Muscle layer of duodenum (tissue), 2 donors: Measurements from ENCODE around the gene ASCC1.
"Not testable (repeated sequence)": the region's sequence is repeated elsewhere in the genome, so short reads cannot be mapped to it uniquely, and the experiment has no call there.

Experiments used
- H3K27ac ChIP-seq: one replicate; pipeline ENCODE4 v1.7.0; 2013; ENCODE audit warnings: mild to moderate bottlenecking, low read length
- H3K27me3 ChIP-seq: one replicate; pipeline ENCODE4 v1.7.0; 2013; ENCODE audit warnings: low read depth, mild to moderate bottlenecking, control low read depth, low read length
- H3K36me3 ChIP-seq, 2 donors: one replicate each; pipeline ENCODE4 v1.7.0; 2013; ENCODE audit warnings: low read length in 2 of 2, control low read depth in 1 of 2, mild to moderate bottlenecking in 1 of 2; ENCODE audit not compliant: insufficient read depth in 2 of 2, control insufficient read depth in 1 of 2
- H3K4me1 ChIP-seq, 2 donors: one replicate each; pipeline ENCODE4 v1.7.0; 2013; ENCODE audit warnings: low read length in 2 of 2, mild to moderate bottlenecking in 2 of 2, control low read depth in 1 of 2, moderate library complexity in 1 of 2; ENCODE audit not compliant: insufficient read depth in 2 of 2, control insufficient read depth in 1 of 2
- H3K4me3 ChIP-seq, 2 donors: one replicate each; pipeline ENCODE4 v1.7.0; 2013; ENCODE audit warnings: low read length in 2 of 2, low read depth in 1 of 2, mild to moderate bottlenecking in 1 of 2
- H3K9me3 ChIP-seq, 2 donors: one replicate each; pipeline ENCODE4 v1.7.0; 2013; ENCODE audit warnings: low read length in 2 of 2, control low read depth in 1 of 2, mild to moderate bottlenecking in 1 of 2; ENCODE audit not compliant: control insufficient read depth in 1 of 2
- donor health status: healthy.

The ASCC1 gene

DNA sequence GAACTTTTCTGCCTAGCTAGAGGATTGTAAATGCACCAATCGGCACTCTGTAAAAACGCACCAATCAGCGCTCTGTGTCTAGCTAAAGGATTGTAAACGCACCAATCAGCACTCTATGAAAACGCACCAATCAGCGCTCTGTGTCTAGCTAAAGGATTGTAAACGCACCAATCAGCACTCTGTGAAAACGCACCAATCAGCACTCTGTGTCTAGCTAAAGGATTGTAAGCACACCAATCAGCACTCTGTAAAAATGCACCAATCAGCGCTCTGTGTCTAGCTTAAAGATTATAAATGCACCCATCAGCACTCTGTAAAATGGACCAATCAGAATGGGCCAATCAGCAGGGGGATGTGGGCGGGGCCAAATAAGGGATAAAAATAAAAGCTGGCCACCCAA, 79.9 kb downstream of the ASCC1 start:
- not testable (repeated sequence) for H3K27ac ChIP-seq, H3K36me3 ChIP-seq, H3K9me3 ChIP-seq, H3K27me3 ChIP-seq, H3K4me3 ChIP-seq, H3K4me1 ChIP-seq

- no peaks in the 10 kb centered on the region for H3K4me1 ChIP-seq
- no peaks in the 10 kb centered on the region for H3K9me3 ChIP-seq
- H3K4me3 ChIP-seq = no peak overlapping the region
- no peak overlapping the region for H3K27ac ChIP-seq
- peaks cover 0 to 5% of the 10 kb centered on the region in 2 donors for H3K36me3 ChIP-seq
- no peaks in the 10 kb centered on the region for H3K27me3 ChIP-seq
These were observed 81.0 kb downstream of the ASCC1 start for GRCh38 chr10:72134785-72135767.

DNA sequence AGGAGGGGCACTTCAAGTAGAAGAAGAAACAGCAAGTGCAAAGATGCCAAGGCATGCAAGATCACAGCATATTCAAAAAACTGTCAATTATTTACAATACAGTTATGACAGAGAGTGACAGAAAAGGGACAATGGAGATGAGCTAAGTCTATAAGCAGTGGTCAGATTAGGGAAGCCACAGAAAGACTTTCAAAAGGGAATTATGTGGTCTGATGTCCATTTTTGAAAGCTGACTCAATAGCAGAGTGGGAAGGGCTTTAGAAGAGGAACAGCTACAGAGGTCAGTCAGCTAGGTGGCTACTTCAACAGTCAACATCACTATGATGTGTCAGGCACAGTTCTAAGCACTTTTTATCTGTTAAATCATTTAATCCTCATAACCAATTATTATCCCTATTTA, 82.6 kb downstream of the ASCC1 start:
- no peaks in the 10 kb centered on the region for H3K27me3 ChIP-seq
- H3K4me1 ChIP-seq = no peaks in the 10 kb centered on the region
- H3K4me3 ChIP-seq = no peak overlapping the region
- no peak overlapping the region for H3K27ac ChIP-seq
- no peaks in the 10 kb centered on the region for H3K9me3 ChIP-seq
- H3K36me3 ChIP-seq = peaks cover 0 to 5% of the 10 kb centered on the region in 2 donors

DNA sequence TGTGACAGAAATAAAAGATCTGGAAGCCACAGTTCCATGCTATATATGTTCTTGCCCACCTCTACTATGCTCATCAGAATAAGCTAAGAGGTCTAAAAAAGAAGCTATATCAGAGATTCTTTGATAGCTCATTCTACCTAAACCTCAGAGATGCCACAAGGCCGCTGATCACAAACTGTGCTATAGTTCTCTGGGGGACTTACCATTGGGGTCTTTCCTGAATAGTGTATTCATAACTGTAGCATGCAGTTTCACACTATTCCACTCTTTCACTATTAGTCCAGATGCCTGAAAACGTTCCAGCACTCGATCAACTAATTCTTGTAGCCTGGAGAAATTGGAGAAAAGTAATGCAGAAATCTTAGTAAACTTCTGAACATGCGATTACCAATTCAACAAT, 83.2 kb downstream of the ASCC1 start:
- H3K27ac ChIP-seq = no peak overlapping the region
- no peak overlapping the region for H3K4me3 ChIP-seq
- no peaks in the 10 kb centered on the region for H3K27me3 ChIP-seq
- no peaks in the 10 kb centered on the region for H3K4me1 ChIP-seq
- H3K9me3 ChIP-seq = no peaks in the 10 kb centered on the region
- peaks cover 0 to 9% of the 10 kb centered on the region in 2 donors for H3K36me3 ChIP-seq

- H3K9me3 ChIP-seq = no peaks in the 10 kb centered on the region
- H3K4me1 ChIP-seq = no peaks in the 10 kb centered on the region
- no peaks in the 10 kb centered on the region for H3K27me3 ChIP-seq
- no peak overlapping the region for H3K4me3 ChIP-seq
- H3K27ac ChIP-seq = no peak overlapping the region
- H3K36me3 ChIP-seq = peaks cover 0 to 12% of the 10 kb centered on the region in 2 donors
These were observed 88.5 kb downstream of the ASCC1 start for GRCh38 chr10:72127571-72127970.

GRCh38 chr10:72126872-72127232, 89.2 kb downstream of the ASCC1 start:
- Histone ChIP-seq H3K4me3 (no peak overlapping the region), H3K27me3 (no peaks in the 10 kb centered on the region), H3K9me3 (no peaks in the 10 kb centered on the region), H3K27ac (no peak overlapping the region), H3K36me3 (peaks cover 0 to 12% of the 10 kb centered on the region in 2 donors), H3K4me1 (no peaks in the 10 kb centered on the region)

- no peak overlapping the region for H3K27ac ChIP-seq
- H3K4me1 ChIP-seq = no peaks in the 10 kb centered on the region
- no peak overlapping the region for H3K4me3 ChIP-seq
- no peaks in the 10 kb centered on the region for H3K27me3 ChIP-seq
- H3K36me3 ChIP-seq = peaks cover 0 to 12% of the 10 kb centered on the region in 2 donors
- no peaks in the 10 kb centered on the region for H3K9me3 ChIP-seq
These were observed 89.7 kb downstream of the ASCC1 start for GRCh38 chr10:72126184-72126871.

DNA sequence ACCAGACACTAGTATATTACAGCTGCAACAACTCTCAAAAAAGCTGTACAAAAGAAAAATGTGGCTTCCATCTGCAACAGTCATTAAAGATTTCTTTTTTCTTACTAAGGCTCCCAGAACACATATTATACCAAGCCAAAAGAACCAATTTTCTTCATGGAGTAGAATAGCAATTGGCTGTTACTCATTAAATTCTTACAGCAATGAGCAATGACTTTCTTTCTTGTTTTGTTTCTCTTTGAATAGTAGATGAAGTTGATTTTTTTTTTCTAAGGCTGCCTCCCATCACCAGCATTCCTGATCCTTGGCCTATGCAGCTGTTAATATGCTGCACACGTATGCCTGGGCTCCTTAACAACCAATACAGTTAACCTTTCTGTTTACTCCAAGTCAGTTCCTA, 91.1 kb downstream of the ASCC1 start:
- no peak overlapping the region for H3K27ac ChIP-seq
- no peaks in the 10 kb centered on the region for H3K4me1 ChIP-seq
- no peaks in the 10 kb centered on the region for H3K9me3 ChIP-seq
- H3K4me3 ChIP-seq = no peak overlapping the region
- no peaks in the 10 kb centered on the region for H3K27me3 ChIP-seq
- peaks cover 0 to 12% of the 10 kb centered on the region in 2 donors for H3K36me3 ChIP-seq

GRCh38 chr10:72124381-72124780, 91.7 kb downstream of the ASCC1 start:
- no peaks in the 10 kb centered on the region for H3K9me3 ChIP-seq
- H3K36me3 ChIP-seq = peaks cover 0 to 12% of the 10 kb centered on the region in 2 donors
- H3K4me3 ChIP-seq = no peak overlapping the region
- H3K4me1 ChIP-seq = no peaks in the 10 kb centered on the region
- H3K27me3 ChIP-seq = no peaks in the 10 kb centered on the region
- H3K27ac ChIP-seq = no peak overlapping the region

DNA sequence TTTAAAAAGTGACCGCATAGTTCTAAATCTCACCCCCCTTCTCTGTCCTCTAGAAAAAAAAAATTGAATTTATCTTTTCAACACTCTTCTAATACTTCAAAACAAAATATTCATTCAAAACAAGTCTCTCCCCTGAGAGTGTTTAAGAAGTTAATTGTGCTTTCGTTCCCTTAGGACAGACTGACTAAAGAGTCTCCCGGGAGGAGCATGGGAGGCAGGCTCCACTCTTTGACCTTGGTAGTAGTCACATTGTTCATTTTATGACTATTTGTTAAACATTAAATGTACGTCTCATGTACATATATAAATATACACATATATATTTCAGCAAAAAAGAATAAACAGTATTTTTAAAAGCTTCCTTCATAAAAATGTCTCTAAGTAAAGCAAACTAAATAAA, 92.5 kb downstream of the ASCC1 start:
- H3K36me3 ChIP-seq = peaks cover 0 to 12% of the 10 kb centered on the region in 2 donors
- H3K4me1 ChIP-seq = no peaks in the 10 kb centered on the region
- no peak overlapping the region for H3K27ac ChIP-seq
- H3K9me3 ChIP-seq = no peaks in the 10 kb centered on the region
- no peaks in the 10 kb centered on the region for H3K27me3 ChIP-seq
- no peak overlapping the region for H3K4me3 ChIP-seq

- Histone ChIP-seq H3K27me3 (no peaks in the 10 kb centered on the region), H3K4me3 (no peak overlapping the region), H3K27ac (no peak overlapping the region), H3K9me3 (no peaks in the 10 kb centered on the region), H3K36me3 (peaks cover 0 to 2% of the 10 kb centered on the region in 2 donors), H3K4me1 (no peaks in the 10 kb centered on the region)
These were observed 93.9 kb downstream of the ASCC1 start for GRCh38 chr10:72122221-72122620.
